NCI-H510A (cell line): ENCODE data around the gene MAPKAP1.

Experiments used
- DNase-seq: peaks from one replicate; lab custom pipeline; 2025; lab: John Stamatoyannopoulos, UW

Gene MAPKAP1

GRCh38 chr9:125706651-125707471, at the start of gene MAPKAP1:
TSS of gene MAPKAP1 (minus strand) at chr9:125707208. CDS start at chr9:125672574, 34,634 bp downstream.
- DNase-seq: peak; percentile 84

GRCh38 chr9:125756518-125756917, 49.5 kb upstream of the MAPKAP1 start:
- DNase-seq: no peak

GRCh38 chr9:125755340-125755739, 48.3 kb upstream of the MAPKAP1 start:
- no peak for DNase-seq

- no peak for DNase-seq
Observed at GRCh38 chr9:125754096-125754495, 47.1 kb upstream of the MAPKAP1 start.

GRCh38 chr9:125752070-125752628, 45.1 kb upstream of the MAPKAP1 start:
- DNase-seq: no peak

- peak; percentile 15 for DNase-seq
Observed at GRCh38 chr9:125750627-125751011, 43.6 kb upstream of the MAPKAP1 start.

GRCh38 chr9:125749951-125750626, 43.1 kb upstream of the MAPKAP1 start:
- DNase-seq: no peak

GRCh38 chr9:125749287-125749935, 42.4 kb upstream of the MAPKAP1 start:
- no peak for DNase-seq

GRCh38 chr9:125748446-125749099, 41.6 kb upstream of the MAPKAP1 start:
- DNase-seq: no peak

- DNase-seq: no peak
Observed at GRCh38 chr9:125747765-125748445, 40.9 kb upstream of the MAPKAP1 start.

- peak; percentile 62 for DNase-seq
Observed at GRCh38 chr9:125747053-125747764, 40.2 kb upstream of the MAPKAP1 start, which contains the start of gene PBX3. TSS of gene PBX3 (plus strand) at chr9:125747373.

GRCh38 chr9:125746774-125747052, 39.7 kb upstream of the MAPKAP1 start:
- no peak for DNase-seq

GRCh38 chr9:125746017-125746773, 39.2 kb upstream of the MAPKAP1 start:
- peak; percentile 94 for DNase-seq

GRCh38 chr9:125745682-125746016, 38.6 kb upstream of the MAPKAP1 start:
- no peak for DNase-seq

- DNase-seq: no peak
Observed at GRCh38 chr9:125745018-125745417, 38.0 kb upstream of the MAPKAP1 start.

GRCh38 chr9:125744616-125745015, 37.6 kb upstream of the MAPKAP1 start:
- no peak for DNase-seq

GRCh38 chr9:125743682-125744428, 36.8 kb upstream of the MAPKAP1 start:
- no peak for DNase-seq

- DNase-seq: no peak
Observed at GRCh38 chr9:125742657-125743056, 35.6 kb upstream of the MAPKAP1 start.

GRCh38 chr9:125739436-125739835, 32.4 kb upstream of the MAPKAP1 start:
- no peak for DNase-seq

- DNase-seq: peak; percentile 62
Observed at GRCh38 chr9:125732562-125732961, 25.6 kb upstream of the MAPKAP1 start.
